K562 (cell line): Measurements from ENCODE around the gene TMEM184A.

Experiments
- EZH2 ChIP-seq: IDR thresholded peaks from 2 replicates; pipeline ENCODE4 v1.6.1; 2012; ENCODE audit warnings: low read depth, mild to moderate bottlenecking, inconsistent platforms, low read length, borderline replicate concordance
- TF ChIP-seq, protein P1 (sequence below), 3 experiments: IDR thresholded peaks in 2 of 3; conservative IDR thresholded peaks in 1 of 3; 2 replicates each; pipeline ENCODE4 v1.5.1; 2011 to 2012; ENCODE audit warnings: low read length in 3 of 3, mild to moderate bottlenecking in 3 of 3, control low read depth in 2 of 3, improper control_type of control experiment in 1 of 3, inconsistent platforms in 1 of 3, low read depth in 1 of 3, mixed read lengths in 1 of 3, moderate library complexity in 1 of 3; ENCODE audit not compliant: insufficient read depth in 2 of 3
- TF ChIP-seq, protein P2 (sequence below), 2 experiments: fragments of 450-650 bp; formaldehyde crosslinking in 1 of 2; IDR thresholded peaks; 2 replicates each; pipeline versions ENCODE4 v1.4.0 to v1.6.1; 2014 to 2020; ENCODE audit warnings: mild to moderate bottlenecking in 2 of 2, borderline replicate concordance in 1 of 2, low read depth in 1 of 2

DNA sequence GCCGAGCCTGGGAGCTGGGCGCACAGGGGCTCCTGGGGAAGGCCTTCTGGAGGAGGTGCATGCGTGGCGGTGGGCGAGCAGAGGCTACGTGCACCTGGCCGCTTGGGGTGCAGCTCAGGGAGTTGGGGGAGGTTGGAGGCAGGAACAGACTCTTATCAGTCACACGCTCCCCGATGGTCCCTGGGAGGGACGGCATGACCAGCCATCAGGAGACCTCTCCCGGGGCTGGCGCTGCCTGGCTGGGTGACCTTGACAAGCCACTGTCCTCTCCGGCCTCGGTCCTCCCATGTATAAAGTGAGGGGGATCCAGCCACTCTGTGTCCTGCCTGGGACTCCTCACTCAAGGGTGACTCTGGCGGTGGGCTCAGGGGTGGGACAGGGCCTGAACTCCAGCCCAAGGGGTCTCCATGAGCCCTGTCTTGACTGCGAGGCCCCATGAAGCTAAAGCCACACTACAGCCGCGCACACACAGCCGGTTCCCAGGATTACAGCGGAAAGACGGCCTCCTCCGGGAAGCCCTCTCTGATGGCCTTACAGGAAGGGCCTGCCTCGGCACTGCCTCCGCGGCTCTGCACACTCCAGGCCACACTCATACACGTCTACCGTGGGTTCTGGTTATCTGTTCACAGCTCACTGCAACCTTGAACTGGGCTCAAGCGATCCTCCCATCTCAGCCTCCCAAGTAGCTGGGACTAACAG lies 2.3 kb downstream of the TMEM184A start:
- TF ChIP-seq, protein P1, sequence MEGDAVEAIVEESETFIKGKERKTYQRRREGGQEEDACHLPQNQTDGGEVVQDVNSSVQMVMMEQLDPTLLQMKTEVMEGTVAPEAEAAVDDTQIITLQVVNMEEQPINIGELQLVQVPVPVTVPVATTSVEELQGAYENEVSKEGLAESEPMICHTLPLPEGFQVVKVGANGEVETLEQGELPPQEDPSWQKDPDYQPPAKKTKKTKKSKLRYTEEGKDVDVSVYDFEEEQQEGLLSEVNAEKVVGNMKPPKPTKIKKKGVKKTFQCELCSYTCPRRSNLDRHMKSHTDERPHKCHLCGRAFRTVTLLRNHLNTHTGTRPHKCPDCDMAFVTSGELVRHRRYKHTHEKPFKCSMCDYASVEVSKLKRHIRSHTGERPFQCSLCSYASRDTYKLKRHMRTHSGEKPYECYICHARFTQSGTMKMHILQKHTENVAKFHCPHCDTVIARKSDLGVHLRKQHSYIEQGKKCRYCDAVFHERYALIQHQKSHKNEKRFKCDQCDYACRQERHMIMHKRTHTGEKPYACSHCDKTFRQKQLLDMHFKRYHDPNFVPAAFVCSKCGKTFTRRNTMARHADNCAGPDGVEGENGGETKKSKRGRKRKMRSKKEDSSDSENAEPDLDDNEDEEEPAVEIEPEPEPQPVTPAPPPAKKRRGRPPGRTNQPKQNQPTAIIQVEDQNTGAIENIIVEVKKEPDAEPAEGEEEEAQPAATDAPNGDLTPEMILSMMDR (IDR thresholded peaks at IDR 0.05 in 2 of 3, conservative IDR thresholded peaks at IDR 0.05 in 1 of 3; ENCODE audit: insufficient read depth in 2 of 3, low read depth in 1 of 3, low read length in 3 of 3) = no peak
- TF ChIP-seq, protein P2, sequence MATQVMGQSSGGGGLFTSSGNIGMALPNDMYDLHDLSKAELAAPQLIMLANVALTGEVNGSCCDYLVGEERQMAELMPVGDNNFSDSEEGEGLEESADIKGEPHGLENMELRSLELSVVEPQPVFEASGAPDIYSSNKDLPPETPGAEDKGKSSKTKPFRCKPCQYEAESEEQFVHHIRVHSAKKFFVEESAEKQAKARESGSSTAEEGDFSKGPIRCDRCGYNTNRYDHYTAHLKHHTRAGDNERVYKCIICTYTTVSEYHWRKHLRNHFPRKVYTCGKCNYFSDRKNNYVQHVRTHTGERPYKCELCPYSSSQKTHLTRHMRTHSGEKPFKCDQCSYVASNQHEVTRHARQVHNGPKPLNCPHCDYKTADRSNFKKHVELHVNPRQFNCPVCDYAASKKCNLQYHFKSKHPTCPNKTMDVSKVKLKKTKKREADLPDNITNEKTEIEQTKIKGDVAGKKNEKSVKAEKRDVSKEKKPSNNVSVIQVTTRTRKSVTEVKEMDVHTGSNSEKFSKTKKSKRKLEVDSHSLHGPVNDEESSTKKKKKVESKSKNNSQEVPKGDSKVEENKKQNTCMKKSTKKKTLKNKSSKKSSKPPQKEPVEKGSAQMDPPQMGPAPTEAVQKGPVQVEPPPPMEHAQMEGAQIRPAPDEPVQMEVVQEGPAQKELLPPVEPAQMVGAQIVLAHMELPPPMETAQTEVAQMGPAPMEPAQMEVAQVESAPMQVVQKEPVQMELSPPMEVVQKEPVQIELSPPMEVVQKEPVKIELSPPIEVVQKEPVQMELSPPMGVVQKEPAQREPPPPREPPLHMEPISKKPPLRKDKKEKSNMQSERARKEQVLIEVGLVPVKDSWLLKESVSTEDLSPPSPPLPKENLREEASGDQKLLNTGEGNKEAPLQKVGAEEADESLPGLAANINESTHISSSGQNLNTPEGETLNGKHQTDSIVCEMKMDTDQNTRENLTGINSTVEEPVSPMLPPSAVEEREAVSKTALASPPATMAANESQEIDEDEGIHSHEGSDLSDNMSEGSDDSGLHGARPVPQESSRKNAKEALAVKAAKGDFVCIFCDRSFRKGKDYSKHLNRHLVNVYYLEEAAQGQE (IDR thresholded peaks at IDR 0.05; ENCODE audit: borderline replicate concordance) = no peak
- TF ChIP-seq, protein P2 (CRISPR knock-in tag; IDR thresholded peaks at IDR 0.05; ENCODE audit: low read depth) = no peak
- TF ChIP-seq EZH2 = no peak
